ENCODE measurements around the gene PRPH2. TPM values are rescaled to one million over a fixed set of nuclear protein-coding genes. Genes with fewer than 3 reads are reported as not detected.

Gene PRPH2
- total and polyA plus RNA-seq, 2 donors (not counting 1 experiment from before 2014, with no cell fraction given): 0.03 to 0.15 TPM

DNA sequence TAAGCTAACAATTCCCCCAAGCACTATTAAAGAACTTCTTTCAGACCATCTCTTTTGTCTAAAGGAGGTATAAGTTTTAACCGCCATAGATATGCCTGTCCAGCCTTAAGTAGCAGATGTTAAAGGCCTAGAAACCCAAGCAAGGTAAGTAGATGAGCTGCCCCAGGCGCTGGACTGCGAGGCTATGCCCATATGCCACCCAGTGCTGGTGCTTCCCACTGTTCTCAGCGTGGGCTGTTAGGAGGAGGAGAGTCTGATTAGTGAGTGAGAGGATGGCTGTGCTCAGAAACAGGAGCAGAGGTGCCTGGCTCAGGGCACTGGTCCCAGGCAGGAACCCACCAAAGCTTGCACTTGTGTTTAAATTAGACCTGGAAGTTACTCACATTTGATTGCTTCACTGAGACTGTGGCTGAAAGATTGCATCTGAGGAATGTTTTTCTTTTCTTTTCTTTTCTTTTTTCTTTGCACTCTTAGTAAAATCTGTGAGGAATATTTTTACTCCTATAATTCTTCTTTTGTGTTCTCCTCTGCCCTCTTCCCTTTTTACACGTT, 32.2 kb downstream of the PRPH2 start:
- no peaks in the 10 kb centered on the region for H3K27me3 Mint-ChIP-seq
- CTCF ChIA-PET: interaction anchor here (1.2 to 1.4 kb wide), 2 partner anchors 29 to 37 kb away, joined by 3 read pairs; no protein-coding TSS in a partner anchor

DNA sequence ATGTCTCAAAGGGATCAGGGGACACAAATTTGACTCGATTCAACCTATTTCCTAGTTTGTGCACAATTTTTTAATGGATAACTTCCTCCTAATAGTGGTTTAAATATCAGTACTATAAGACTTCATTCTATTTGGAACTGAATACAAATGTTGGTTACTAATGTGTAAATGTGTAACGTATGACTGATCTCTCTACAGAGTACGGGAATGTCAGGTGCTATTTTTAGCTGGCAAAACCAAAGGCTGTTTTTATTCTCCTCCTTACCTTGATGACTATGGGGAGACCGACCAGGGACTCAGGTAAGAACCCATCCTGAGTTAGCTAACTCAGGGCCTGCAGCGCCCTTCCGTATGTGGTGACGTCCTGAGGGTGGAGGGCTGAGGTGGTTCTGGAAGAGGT, 33.0 kb downstream of the PRPH2 start:
- H3K27me3 Mint-ChIP-seq: no peaks in the 10 kb centered on the region
- H3K9me3 ChIP-seq (ENCODE audit: control extremely low read depth in 1 of 3, control insufficient read depth in 2 of 3, insufficient read depth in 1 of 3, low read length in 2 of 3): peaks cover 0 to 4% (median 0%) of the 10 kb centered on the region in 3 donors
- DNase-seq (no peak), ATAC-seq (ENCODE audit: low read depth) (no peak)
- ChIA-PET CTCF (interaction anchor here (1.4 kb wide), 1 partner anchor 27 kb away, joined by 4 read pairs; no protein-coding TSS in a partner anchor), POLR2A (interaction anchor here (0.5 kb wide), 1 partner anchor 618 kb away, joined by 5 read pairs; no protein-coding TSS in a partner anchor)
- H3K4me1 ChIP-seq (ENCODE audit: control insufficient read depth in 2 of 2, insufficient read depth in 2 of 2, low read length in 2 of 2): peaks cover 6 to 8% of the 10 kb centered on the region in 2 donors
- H3K4me1 Mint-ChIP-seq: peaks cover 10% of the 10 kb centered on the region
- intact Hi-C loops (cut with micrococcal nuclease): no loop called here
- no peak overlapping the region for H2AFZ ChIP-seq (ENCODE audit: insufficient read depth, low read depth, low read length, poor library complexity, severe bottlenecking)
- H3K27ac Mint-ChIP-seq: no peak overlapping the region
- no peak overlapping the region for H3K4me3 Mint-ChIP-seq
- whole genome bisulfite sequencing (ENCODE audit: insufficient coverage): 90% methylated on average over 5 of the region's 7 CpGs
- no peak overlapping the region for H3K4me2 ChIP-seq (replicated peaks; ENCODE audit: low read depth, low read length, poor library complexity, severe bottlenecking)
- no peak overlapping the region for H3K4me3 ChIP-seq (ENCODE audit: control extremely low read depth in 1 of 5, extremely low read depth in 1 of 5, insufficient read depth in 1 of 5, low read depth in 2 of 5, low read length in 4 of 5)
- no peaks in the 10 kb centered on the region for H3K27me3 ChIP-seq (replicated peaks in 1 of 4; ENCODE audit: control extremely low read depth in 1 of 4, control insufficient read depth in 3 of 4, insufficient read depth in 4 of 4, low read length in 3 of 4)
- TF ChIP-seq, protein P1, sequence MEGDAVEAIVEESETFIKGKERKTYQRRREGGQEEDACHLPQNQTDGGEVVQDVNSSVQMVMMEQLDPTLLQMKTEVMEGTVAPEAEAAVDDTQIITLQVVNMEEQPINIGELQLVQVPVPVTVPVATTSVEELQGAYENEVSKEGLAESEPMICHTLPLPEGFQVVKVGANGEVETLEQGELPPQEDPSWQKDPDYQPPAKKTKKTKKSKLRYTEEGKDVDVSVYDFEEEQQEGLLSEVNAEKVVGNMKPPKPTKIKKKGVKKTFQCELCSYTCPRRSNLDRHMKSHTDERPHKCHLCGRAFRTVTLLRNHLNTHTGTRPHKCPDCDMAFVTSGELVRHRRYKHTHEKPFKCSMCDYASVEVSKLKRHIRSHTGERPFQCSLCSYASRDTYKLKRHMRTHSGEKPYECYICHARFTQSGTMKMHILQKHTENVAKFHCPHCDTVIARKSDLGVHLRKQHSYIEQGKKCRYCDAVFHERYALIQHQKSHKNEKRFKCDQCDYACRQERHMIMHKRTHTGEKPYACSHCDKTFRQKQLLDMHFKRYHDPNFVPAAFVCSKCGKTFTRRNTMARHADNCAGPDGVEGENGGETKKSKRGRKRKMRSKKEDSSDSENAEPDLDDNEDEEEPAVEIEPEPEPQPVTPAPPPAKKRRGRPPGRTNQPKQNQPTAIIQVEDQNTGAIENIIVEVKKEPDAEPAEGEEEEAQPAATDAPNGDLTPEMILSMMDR (IDR thresholded peaks at IDR 0.05): no peak
- no peak for TF ChIP-seq EZH2 (IDR thresholded peaks at IDR 0.05; ENCODE audit: borderline replicate concordance, insufficient read depth, low read depth, low read length, poor library complexity, severe bottlenecking)
- no peak overlapping the region for H3K27ac ChIP-seq (ENCODE audit: low read length in 2 of 2)
- H3K36me3 ChIP-seq (replicated peaks in 1 of 2; ENCODE audit: control extremely low read depth in 1 of 2, control insufficient read depth in 1 of 2, extremely low read depth in 1 of 2, insufficient read depth in 2 of 2, low read length in 1 of 2): peaks cover 12 to 73% of the 10 kb centered on the region in 2 experiments
- H3K79me2 ChIP-seq (ENCODE audit: control insufficient read depth, insufficient read depth, low read length): no peaks in the 10 kb centered on the region
- no peak overlapping the region for H3K9ac ChIP-seq (ENCODE audit: low read length)
- H4K20me1 ChIP-seq (ENCODE audit: control insufficient read depth, insufficient read depth, low read length, poor library complexity, severe bottlenecking): no peaks in the 10 kb centered on the region
- H3K9me3 Mint-ChIP-seq (ENCODE audit: insufficient read depth): no peaks in the 10 kb centered on the region

More for the DNA sequence above, 32.2 kb downstream of the PRPH2 start:
- Histone ChIP-seq H3K9ac (ENCODE audit: low read length) (no peak overlapping the region), H4K20me1 (ENCODE audit: control insufficient read depth, insufficient read depth, low read length, poor library complexity, severe bottlenecking) (no peaks in the 10 kb centered on the region), H3K9me3 (ENCODE audit: control extremely low read depth in 1 of 3, control insufficient read depth in 2 of 3, insufficient read depth in 1 of 3, low read length in 2 of 3) (peaks cover 0 to 4% (median 0%) of the 10 kb centered on the region in 3 donors), H3K4me3 (ENCODE audit: control extremely low read depth in 1 of 5, extremely low read depth in 1 of 5, insufficient read depth in 1 of 5, low read depth in 2 of 5, low read length in 4 of 5) (no peak overlapping the region), H3K27ac (ENCODE audit: low read length in 2 of 2) (no peak overlapping the region), H2AFZ (ENCODE audit: insufficient read depth, low read depth, low read length, poor library complexity, severe bottlenecking) (no peak overlapping the region), H3K4me1 (ENCODE audit: control insufficient read depth in 2 of 2, insufficient read depth in 2 of 2, low read length in 2 of 2) (peaks cover 6 to 8% of the 10 kb centered on the region in 2 donors), H3K36me3 (replicated peaks in 1 of 2; ENCODE audit: control extremely low read depth in 1 of 2, control insufficient read depth in 1 of 2, extremely low read depth in 1 of 2, insufficient read depth in 2 of 2, low read length in 1 of 2) (peaks cover 12 to 70% of the 10 kb centered on the region in 2 experiments), H3K27me3 (replicated peaks in 1 of 4; ENCODE audit: control extremely low read depth in 1 of 4, control insufficient read depth in 3 of 4, insufficient read depth in 4 of 4, low read length in 3 of 4) (no peaks in the 10 kb centered on the region), H3K4me2 (replicated peaks; ENCODE audit: low read depth, low read length, poor library complexity, severe bottlenecking) (no peak overlapping the region), H3K79me2 (ENCODE audit: control insufficient read depth, insufficient read depth, low read length) (no peaks in the 10 kb centered on the region)
- no peak overlapping the region for H3K4me3 Mint-ChIP-seq
- POLR2A ChIA-PET: no interaction called here
- ATAC-seq (ENCODE audit: low read depth) (no peak), DNase-seq (no peak)
- WGBS (ENCODE audit: insufficient coverage): 98% methylated on average over 4 of the region's 5 CpGs
- peak overlapping the region; percentile 64 for H3K27ac Mint-ChIP-seq
- H3K4me1 Mint-ChIP-seq: peaks cover 10% of the 10 kb centered on the region
- intact Hi-C loops (cut with micrococcal nuclease): no loop called here
- TF ChIP-seq EZH2 (IDR thresholded peaks at IDR 0.05; ENCODE audit: borderline replicate concordance, insufficient read depth, low read depth, low read length, poor library complexity, severe bottlenecking): no peak
- TF ChIP-seq, protein P1 (IDR thresholded peaks at IDR 0.05): no peak
- H3K9me3 Mint-ChIP-seq (ENCODE audit: insufficient read depth): no peaks in the 10 kb centered on the region

All from B cell (primary cell).